ENCODE data around the gene ITGB1BP2. TPM values are rescaled to one million over a fixed set of nuclear protein-coding genes. Genes with fewer than 3 reads are reported as not detected.

Gene ITGB1BP2
- total and polyA plus RNA-seq, 2 of the 8 experiments (the other 6 are each of a cell fraction or from before 2014, with no cell fraction given): 2.9 to 5.2 TPM

GRCh38 chrX:71326394-71326793, 24.8 kb downstream of the ITGB1BP2 start:
- no peak overlapping the region for H4K8ac ChIP-seq (ENCODE audit: extremely low read depth, insufficient read depth, low read length)
- no peaks in the 10 kb centered on the region for H3K79me2 ChIP-seq (ENCODE audit: control insufficient read depth in 1 of 2, insufficient read depth in 2 of 2, low read length in 2 of 2)
- H2AFZ ChIP-seq (ENCODE audit: low read length): no peak overlapping the region
- H3K27me3 ChIP-seq (replicated peaks in 1 of 4; ENCODE audit: control insufficient read depth in 3 of 4, extremely low read depth in 1 of 4, insufficient read depth in 3 of 4, low read length in 3 of 4): no peaks in the 10 kb centered on the region
- H3K14ac ChIP-seq (ENCODE audit: insufficient read length): no peak overlapping the region
- no peak overlapping the region for H3K18ac ChIP-seq (ENCODE audit: extremely low read depth, low read length)
- DNase-seq (ENCODE audit: low read depth in 1 of 2, low spot score in 2 of 2): no peak
- H3K23ac ChIP-seq (ENCODE audit: insufficient read length): no peak overlapping the region
- no peak overlapping the region for H4K5ac ChIP-seq (ENCODE audit: insufficient read length, low read depth, low read length)
- 93% methylated on average over 3 of the region's 3 CpGs; no CpG with 5 or more reads in 1 of the 2 experiments for WGBS, 2 experiments (ENCODE audit: extremely low coverage in 1 of 2, insufficient coverage in 1 of 2, insufficient read length in 1 of 2, insufficient replicate concordance in 2 of 2, low coverage in 1 of 2, low lambda C conversion rate in 2 of 2, missing lambda C conversion rate in 1 of 2)
- H4K91ac ChIP-seq (replicated peaks; ENCODE audit: insufficient read length, low read length): no peak overlapping the region
- no peak overlapping the region for H3K27ac ChIP-seq (ENCODE audit: low read depth, low read length)
- POLR2A ChIA-PET (ENCODE audit: partially characterized antibody): no interaction called here
- CTCF ChIA-PET (ENCODE audit: partially characterized antibody): no interaction called here
- FAIRE-seq: no peak
- no peak for TF ChIP-seq SIRT6 (IDR thresholded peaks at IDR 0.05; ENCODE audit: low read length)
- no peak for TF ChIP-seq RFX5 (IDR thresholded peaks at IDR 0.05; ENCODE audit: borderline replicate concordance, low read depth, low read length)
- no peak for TF ChIP-seq KDM1A (IDR thresholded peaks at IDR 0.05; ENCODE audit: borderline replicate concordance, low read length)
- no peak overlapping the region for H3K9ac ChIP-seq (replicated peaks in 1 of 4; ENCODE audit: extremely low read depth in 1 of 4, low read depth in 3 of 4, low read length in 3 of 4)
- no peak overlapping the region for H3K4ac ChIP-seq (replicated peaks; ENCODE audit: insufficient read length, low read depth, low read length)
- no peaks in the 10 kb centered on the region for H3K9me3 ChIP-seq (ENCODE audit: insufficient read depth in 2 of 2, low read depth in 1 of 2, low read length in 1 of 2)
- H3K4me1 ChIP-seq (replicated peaks in 1 of 4; ENCODE audit: control insufficient read depth in 3 of 4, insufficient read depth in 4 of 4, low read length in 3 of 4): no peaks in the 10 kb centered on the region
- H2AK5ac ChIP-seq (ENCODE audit: low read depth, low read length): no peak overlapping the region
- no peaks in the 10 kb centered on the region for H3K23me2 ChIP-seq (ENCODE audit: low read depth, low read length)
- no peak overlapping the region for H3K56ac ChIP-seq (replicated peaks; ENCODE audit: insufficient read length, low read depth, low read length)
- no peak overlapping the region for H2BK20ac ChIP-seq (ENCODE audit: low read length)
- no peak overlapping the region for H2BK15ac ChIP-seq (ENCODE audit: low read length)
- no peak overlapping the region for H2BK120ac ChIP-seq (replicated peaks; ENCODE audit: low read depth, low read length)
- no peak overlapping the region for H2BK5ac ChIP-seq (ENCODE audit: low read depth, low read length)
- H3K36me3 ChIP-seq (ENCODE audit: control insufficient read depth in 2 of 4, insufficient read depth in 4 of 4, low read length in 3 of 4): no peaks in the 10 kb centered on the region
- no peaks in the 10 kb centered on the region for H3K79me1 ChIP-seq (ENCODE audit: low read depth, low read length)
- H3K4me2 ChIP-seq (ENCODE audit: insufficient read depth in 1 of 2, low read depth in 2 of 2, low read length in 2 of 2): no peak overlapping the region
- no peaks in the 10 kb centered on the region for H4K20me1 ChIP-seq (replicated peaks in 1 of 2; ENCODE audit: control insufficient read depth in 1 of 2, insufficient read depth in 2 of 2, low read length in 2 of 2)
- no peak overlapping the region for H2BK12ac ChIP-seq (ENCODE audit: low read depth, low read length)
- no peak overlapping the region for H3K4me3 ChIP-seq (ENCODE audit: extremely low read depth in 1 of 4, insufficient read depth in 2 of 4, low read depth in 3 of 4, low read length in 4 of 4)
